Cardiac atrium fibroblast (primary cell): ENCODE measurements around the gene ZNF502. TPM values are rescaled to one million over a fixed set of nuclear protein-coding genes. Genes with fewer than 3 reads are reported as not detected.

Experiments used
- total RNA-seq: library from RNA; depleted of rRNA; stranded (reverse); fragments of >200 nt; gene quantifications from 2 replicates; pipeline ENCODE4 v1.2.3, GENCODE V29; 2015

Gene ZNF502
- 3.6 and 5.4 TPM in 2 replicates for total RNA-seq

DNA sequence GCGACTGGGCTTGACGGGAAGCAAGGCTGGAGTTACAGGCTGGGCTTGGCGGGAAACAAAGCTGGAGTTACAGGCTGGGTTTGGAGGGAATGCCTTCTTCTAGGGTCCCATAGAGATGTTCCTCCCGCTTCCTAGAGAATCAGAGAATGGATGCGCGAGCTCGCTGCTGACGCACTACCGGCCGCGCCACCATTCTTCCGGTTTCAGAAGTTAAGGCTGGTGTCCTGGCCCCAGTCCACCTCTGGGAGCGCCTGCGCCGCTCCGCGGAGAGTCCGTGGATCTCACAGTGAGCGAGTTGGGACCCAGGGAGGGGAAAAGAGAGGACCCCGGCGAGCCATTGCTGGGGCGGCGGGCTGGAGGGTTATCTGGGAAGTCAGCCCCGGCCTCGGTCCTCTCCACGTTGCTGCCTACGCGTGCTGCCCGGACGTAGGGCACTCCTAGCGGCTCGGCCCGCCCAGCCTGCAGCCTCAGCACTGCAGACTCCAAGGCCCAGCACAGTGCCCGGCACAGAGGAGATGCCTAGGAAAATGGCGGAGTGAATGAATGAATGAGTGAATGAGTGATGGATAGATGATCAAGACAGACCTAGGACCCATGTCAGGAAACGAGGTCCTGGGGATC is at the start of gene ZNF502:
Gene ZNF502 (plus strand): TSS at position 206 of the 621 bp plus-strand sequence. CDS start 7,602 bp downstream, outside the sequence.

DNA sequence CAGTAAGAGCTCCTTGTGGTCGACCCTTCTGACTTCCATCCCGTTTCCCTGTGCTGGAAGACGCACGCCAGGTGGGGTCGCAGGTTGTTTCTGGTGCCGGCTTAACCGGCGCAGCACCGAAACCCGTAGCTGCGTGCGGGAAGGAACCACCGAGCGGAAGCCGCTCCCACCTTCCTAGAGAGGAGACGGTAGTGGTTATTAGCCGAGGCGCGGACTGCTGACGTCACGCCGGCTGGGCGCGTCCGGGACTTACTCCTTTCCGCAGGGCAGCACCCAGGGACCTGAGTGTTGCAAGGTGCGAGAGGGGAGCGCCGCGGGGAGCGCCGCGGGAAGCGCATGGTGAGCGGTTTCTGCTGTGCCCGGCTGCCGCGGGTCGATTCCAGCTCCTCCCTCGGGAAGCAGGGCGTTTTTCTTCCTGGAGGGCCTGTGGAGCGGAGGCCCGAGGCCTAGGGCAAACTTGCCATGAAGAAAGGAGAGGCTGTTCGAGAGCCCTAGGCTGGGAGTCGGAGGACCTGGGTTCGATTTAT is 17.0 kb downstream of the ZNF502 start, which contains the start of gene ZNF501:
Gene ZNF501 (plus strand): TSS at position 252 of the 527 bp plus-strand sequence. CDS start 4,787 bp downstream, outside the sequence.

GRCh38 chr3:44761424-44762169 is 49.1 kb downstream of the ZNF502 start, which contains the start of the genes KIAA1143 and KIF15:
Gene KIAA1143, minus strand, starts transcription at chr3:44761619. Its CDS starts 17 bp downstream, at chr3:44761602.
Gene KIF15, plus strand, starts transcription at chr3:44761794. Its CDS starts 72 bp downstream, at chr3:44761866.

Other genes with a start within 250 kb of the ZNF502 start
- gene ZNF445, start 235.0 kb upstream of the ZNF502 start, total RNA-seq, result 2.5 and 4.5 TPM in 2 replicates
- gene ZKSCAN7, start 157.5 kb upstream of the ZNF502 start, total RNA-seq, result 5.8 and 7.0 TPM in 2 replicates
- gene ZNF660, start 127.7 kb upstream of the ZNF502 start, total RNA-seq, result 0.32 and 0.90 TPM in 2 replicates
- 10.5 and 10.8 TPM in 2 replicates for gene ZNF197, start 87.6 kb upstream of the ZNF502 start, total RNA-seq
- gene ZNF35, start 63.9 kb upstream of the ZNF502 start, total RNA-seq, result 7.3 and 9.9 TPM in 2 replicates
- gene ZNF501, start 17.0 kb downstream of the ZNF502 start, total RNA-seq, result 3.1 and 11.9 TPM in 2 replicates
- 17.5 and 19.0 TPM in 2 replicates for gene KIAA1143, start 49.0 kb downstream of the ZNF502 start, total RNA-seq
- gene KIF15, start 49.1 kb downstream of the ZNF502 start, total RNA-seq, result 4.2 and 5.4 TPM in 2 replicates
- gene TMEM42, start 149.3 kb downstream of the ZNF502 start, total RNA-seq, result 13.5 and 35.2 TPM in 2 replicates
- not detected in 2 replicates for gene TGM4, start 161.9 kb downstream of the ZNF502 start, total RNA-seq